ENCODE data around the gene ICAM3.

ICAM3 gene

DNA sequence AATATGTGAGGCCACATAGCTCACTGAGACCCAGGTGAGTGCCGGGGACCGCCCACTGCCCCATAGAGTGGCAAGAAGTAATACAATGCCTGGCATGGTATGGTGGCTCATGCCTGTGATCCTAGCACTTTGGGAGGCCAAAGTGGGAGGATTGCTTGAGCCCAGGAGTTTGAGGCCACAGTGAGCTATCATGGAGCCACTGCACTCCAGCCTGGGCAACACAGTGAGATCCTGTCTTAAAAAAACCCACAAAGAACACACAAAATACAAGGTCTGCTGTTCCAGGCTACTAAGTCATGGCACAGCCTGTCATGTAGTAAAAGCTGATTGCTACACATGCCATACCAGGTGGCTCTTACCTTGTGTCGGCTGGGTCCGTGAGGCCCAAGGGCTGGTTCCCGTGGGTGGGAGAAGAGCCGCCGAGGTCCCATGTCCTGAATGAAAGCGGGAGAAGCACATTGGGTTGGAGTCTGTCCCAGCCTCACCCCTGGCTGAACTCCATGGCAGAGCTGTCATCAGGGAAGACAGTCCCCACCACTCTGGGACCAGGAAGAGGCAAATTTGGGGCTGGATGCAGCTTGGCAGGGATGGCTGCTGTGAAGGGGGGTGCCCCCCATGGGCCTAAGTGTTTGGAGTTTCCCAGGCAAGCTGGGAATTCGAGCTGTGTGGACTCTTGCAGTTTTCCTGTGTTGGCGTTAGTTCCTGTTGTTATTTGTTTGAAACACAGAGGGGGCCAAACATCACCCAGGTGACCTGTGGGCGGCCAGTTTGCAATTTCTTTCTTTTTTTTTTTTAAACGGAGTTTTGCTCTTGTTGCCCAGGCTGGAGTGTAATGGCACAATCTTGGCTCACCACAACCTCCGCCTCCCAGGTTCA is 20.4 kb downstream of the ICAM3 start:
- Histone ChIP-seq H3K9me3 (replicated peaks in 1 of 2; ENCODE audit: control insufficient read depth in 2 of 2, insufficient read depth in 1 of 2, low read depth in 1 of 2, low read length in 2 of 2) (no peaks in the 10 kb centered on the region), H3K4me1 (ENCODE audit: control insufficient read depth in 2 of 2, insufficient read depth in 1 of 2, low read depth in 1 of 2, low read length in 2 of 2) (peaks cover 0 to 2% of the 10 kb centered on the region in 2 donors), H3K4me2 (ENCODE audit: insufficient read depth, low read length, poor library complexity, severe bottlenecking) (no peak overlapping the region), H3K4me3 (ENCODE audit: low read length in 2 of 2) (peak overlapping the region in 1 of 2 donors; percentile 49), H4K91ac (ENCODE audit: low read depth, low read length, poor library complexity) (no peak overlapping the region), H2AFZ (ENCODE audit: low read length) (no peak overlapping the region), H3K23ac (ENCODE audit: low read depth, low read length, poor library complexity) (no peak overlapping the region), H3K27ac (replicated peaks; ENCODE audit: low read length) (no peak overlapping the region), H2BK12ac (ENCODE audit: low read length) (no peak overlapping the region), H3K9ac (ENCODE audit: low read depth, low read length, poor library complexity) (no peak overlapping the region), H2BK15ac (ENCODE audit: low read length) (no peak overlapping the region), H3K79me1 (ENCODE audit: low read depth, low read length) (peaks cover 13% of the 10 kb centered on the region), H3K36me3 (replicated peaks in 1 of 2; ENCODE audit: control insufficient read depth in 2 of 2, insufficient read depth in 2 of 2, low read length in 2 of 2) (peaks cover 44 to 82% of the 10 kb centered on the region in 2 donors), H2BK5ac (ENCODE audit: low read length) (no peak overlapping the region), H4K8ac (ENCODE audit: low read depth, low read length) (peak overlapping the region; percentile 96), H3K27me3 (ENCODE audit: control insufficient read depth in 3 of 3, insufficient read depth in 3 of 3, low read depth in 1 of 3, low read length in 3 of 3) (no peaks in the 10 kb centered on the region), H2BK120ac (ENCODE audit: low read depth, low read length) (no peak overlapping the region), H2AK5ac (ENCODE audit: low read depth, low read length) (no peak overlapping the region), H3K14ac (ENCODE audit: low read length) (no peak overlapping the region), H3K18ac (ENCODE audit: low read length) (no peak overlapping the region), H3K4ac (ENCODE audit: low read length) (no peak overlapping the region)
- no CpG with 5 or more reads among the region's 13 CpGs for WGBS, 2 donors (ENCODE audit: extremely low coverage in 2 of 2, insufficient read length in 2 of 2, insufficient replicate concordance in 1 of 2)
- DNase-seq (ENCODE audit: low spot score) = no peak

DNA sequence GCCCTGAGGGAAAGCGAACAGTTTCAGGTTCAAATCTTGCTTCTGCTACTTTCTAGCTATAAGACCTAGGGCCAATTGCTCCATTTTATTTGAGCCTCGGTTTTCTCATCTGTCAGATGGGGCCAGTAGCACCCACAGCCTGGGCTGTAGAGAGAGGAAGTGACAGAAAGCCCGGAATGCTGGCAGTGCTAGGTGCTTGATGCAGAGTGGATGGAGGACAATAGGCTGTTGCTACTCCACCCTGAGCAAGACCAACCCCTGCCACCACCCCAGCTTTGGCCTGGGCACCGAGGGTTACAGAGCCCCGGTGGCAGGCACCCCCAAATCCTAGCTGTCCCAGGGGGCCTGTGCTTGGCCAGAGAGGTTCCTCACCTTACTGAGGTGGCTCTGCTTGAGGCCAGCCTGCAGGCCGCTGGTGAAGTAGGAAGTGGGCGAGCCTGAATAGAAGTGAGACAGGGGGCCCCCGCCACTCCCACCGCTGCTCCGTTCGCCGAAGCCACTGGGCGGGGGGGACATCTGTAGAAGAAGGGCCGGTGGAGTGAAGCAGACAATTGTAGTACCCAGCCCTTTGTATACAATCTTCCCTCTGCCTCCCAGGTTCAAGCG is 21.5 kb downstream of the ICAM3 start:
- Histone ChIP-seq H4K91ac (ENCODE audit: low read depth, low read length, poor library complexity) (no peak overlapping the region), H2AFZ (ENCODE audit: low read length) (no peak overlapping the region), H2BK120ac (ENCODE audit: low read depth, low read length) (no peak overlapping the region), H3K4me2 (ENCODE audit: insufficient read depth, low read length, poor library complexity, severe bottlenecking) (peak overlapping the region; percentile 11), H3K36me3 (replicated peaks in 1 of 2; ENCODE audit: control insufficient read depth in 2 of 2, insufficient read depth in 2 of 2, low read length in 2 of 2) (peaks cover 39 to 71% of the 10 kb centered on the region in 2 donors), H2BK15ac (ENCODE audit: low read length) (no peak overlapping the region), H3K79me1 (ENCODE audit: low read depth, low read length) (peaks cover 9% of the 10 kb centered on the region), H3K23ac (ENCODE audit: low read depth, low read length, poor library complexity) (no peak overlapping the region), H3K4me3 (ENCODE audit: low read length in 2 of 2) (no peak overlapping the region), H2BK5ac (ENCODE audit: low read length) (no peak overlapping the region), H3K4ac (ENCODE audit: low read length) (no peak overlapping the region), H3K18ac (ENCODE audit: low read length) (no peak overlapping the region), H3K27me3 (ENCODE audit: control insufficient read depth in 3 of 3, insufficient read depth in 3 of 3, low read depth in 1 of 3, low read length in 3 of 3) (no peaks in the 10 kb centered on the region), H2AK5ac (ENCODE audit: low read depth, low read length) (no peak overlapping the region), H2BK12ac (ENCODE audit: low read length) (no peak overlapping the region), H3K9me3 (replicated peaks in 1 of 2; ENCODE audit: control insufficient read depth in 2 of 2, insufficient read depth in 1 of 2, low read depth in 1 of 2, low read length in 2 of 2) (no peaks in the 10 kb centered on the region), H3K4me1 (ENCODE audit: control insufficient read depth in 2 of 2, insufficient read depth in 1 of 2, low read depth in 1 of 2, low read length in 2 of 2) (peaks cover 0 to 2% of the 10 kb centered on the region in 2 donors), H3K27ac (replicated peaks; ENCODE audit: low read length) (no peak overlapping the region), H3K9ac (ENCODE audit: low read depth, low read length, poor library complexity) (no peak overlapping the region), H3K14ac (ENCODE audit: low read length) (no peak overlapping the region), H4K8ac (ENCODE audit: low read depth, low read length) (no peak overlapping the region)
- no CpG with 5 or more reads among the region's 15 CpGs for WGBS, 2 donors (ENCODE audit: extremely low coverage in 2 of 2, insufficient read length in 2 of 2, insufficient replicate concordance in 1 of 2)
- no peak for DNase-seq (ENCODE audit: low spot score)

- no peak overlapping the region for H2AK5ac ChIP-seq (ENCODE audit: low read depth, low read length)
- no peaks in the 10 kb centered on the region for H3K9me3 ChIP-seq (replicated peaks in 1 of 2; ENCODE audit: control insufficient read depth in 2 of 2, insufficient read depth in 1 of 2, low read depth in 1 of 2, low read length in 2 of 2)
- H2BK5ac ChIP-seq (ENCODE audit: low read length) = no peak overlapping the region
- no peak overlapping the region for H3K4ac ChIP-seq (ENCODE audit: low read length)
- H2BK120ac ChIP-seq (ENCODE audit: low read depth, low read length) = no peak overlapping the region
- no peak overlapping the region for H3K14ac ChIP-seq (ENCODE audit: low read length)
- H3K27ac ChIP-seq (replicated peaks; ENCODE audit: low read length) = no peak overlapping the region
- H3K4me2 ChIP-seq (ENCODE audit: insufficient read depth, low read length, poor library complexity, severe bottlenecking) = no peak overlapping the region
- H2BK15ac ChIP-seq (ENCODE audit: low read length) = no peak overlapping the region
- peaks cover 0 to 2% of the 10 kb centered on the region in 2 donors for H3K4me1 ChIP-seq (ENCODE audit: control insufficient read depth in 2 of 2, insufficient read depth in 1 of 2, low read depth in 1 of 2, low read length in 2 of 2)
- H2BK12ac ChIP-seq (ENCODE audit: low read length) = no peak overlapping the region
- no CpG with 5 or more reads among the region's 29 CpGs for WGBS, 2 donors (ENCODE audit: extremely low coverage in 2 of 2, insufficient read length in 2 of 2, insufficient replicate concordance in 1 of 2)
- no peak overlapping the region for H4K8ac ChIP-seq (ENCODE audit: low read depth, low read length)
- H2AFZ ChIP-seq (ENCODE audit: low read length) = no peak overlapping the region
- no peak overlapping the region for H4K91ac ChIP-seq (ENCODE audit: low read depth, low read length, poor library complexity)
- peaks cover 6% of the 10 kb centered on the region for H3K79me1 ChIP-seq (ENCODE audit: low read depth, low read length)
- H3K23ac ChIP-seq (ENCODE audit: low read depth, low read length, poor library complexity) = no peak overlapping the region
- H3K36me3 ChIP-seq (replicated peaks in 1 of 2; ENCODE audit: control insufficient read depth in 2 of 2, insufficient read depth in 2 of 2, low read length in 2 of 2) = peaks cover 32 to 64% of the 10 kb centered on the region in 2 donors
- no peak overlapping the region for H3K18ac ChIP-seq (ENCODE audit: low read length)
- H3K9ac ChIP-seq (ENCODE audit: low read depth, low read length, poor library complexity) = no peak overlapping the region
- no peak overlapping the region for H3K4me3 ChIP-seq (ENCODE audit: low read length in 2 of 2)
- no peak for DNase-seq (ENCODE audit: low spot score)
- no peaks in the 10 kb centered on the region for H3K27me3 ChIP-seq (ENCODE audit: control insufficient read depth in 3 of 3, insufficient read depth in 3 of 3, low read depth in 1 of 3, low read length in 3 of 3)
These were observed 22.2 kb downstream of the ICAM3 start for GRCh38 chr19:10317045-10317856.
